ENCODE measurements around the gene GALNT9.
"Not testable (repeated sequence)": the region's sequence is repeated elsewhere in the genome, so short reads cannot be mapped to it uniquely, and the experiment has no call there.

Gene GALNT9

GRCh38 chr12:132304866-132305265 is 24.5 kb downstream of the GALNT9 start:
- not testable (repeated sequence) for H3K36me3 ChIP-seq (ENCODE audit: control insufficient read depth in 1 of 2, insufficient read depth in 2 of 2, low read length in 2 of 2); H3K9ac ChIP-seq (ENCODE audit: low read depth in 1 of 2, low read length in 2 of 2); H3K27me3 ChIP-seq (ENCODE audit: control insufficient read depth in 1 of 2, insufficient read depth in 2 of 2, low read length in 2 of 2); H3K27ac ChIP-seq (ENCODE audit: low read depth, low read length); H3K4me3 ChIP-seq (ENCODE audit: low read depth in 1 of 2, low read length in 2 of 2); H3K9me3 ChIP-seq (ENCODE audit: control insufficient read depth in 1 of 2, low read length in 2 of 2); H3K4me1 ChIP-seq (ENCODE audit: control insufficient read depth in 1 of 2, insufficient read depth in 2 of 2, low read length in 2 of 2)

- H3K27me3 ChIP-seq (ENCODE audit: control insufficient read depth in 1 of 2, insufficient read depth in 2 of 2, low read length in 2 of 2): not testable (repeated sequence)
Measured at GRCh38 chr12:132303853-132304373, 25.5 kb downstream of the GALNT9 start.

GRCh38 chr12:132302466-132303358 is 26.7 kb downstream of the GALNT9 start:
- H3K36me3 ChIP-seq (ENCODE audit: control insufficient read depth in 1 of 2, insufficient read depth in 2 of 2, low read length in 2 of 2): no peaks in the 10 kb centered on the region
- H3K27me3 ChIP-seq (ENCODE audit: control insufficient read depth in 1 of 2, insufficient read depth in 2 of 2, low read length in 2 of 2): no peaks in the 10 kb centered on the region
- no peak overlapping the region for H3K27ac ChIP-seq (ENCODE audit: low read depth, low read length)
- peaks cover 0 to 5% of the 10 kb centered on the region in 2 donors for H3K9me3 ChIP-seq (ENCODE audit: control insufficient read depth in 1 of 2, low read length in 2 of 2)
- no peak overlapping the region for H3K9ac ChIP-seq (ENCODE audit: low read depth in 1 of 2, low read length in 2 of 2)
- no peaks in the 10 kb centered on the region for H3K4me1 ChIP-seq (ENCODE audit: control insufficient read depth in 1 of 2, insufficient read depth in 2 of 2, low read length in 2 of 2)
- H3K4me3 ChIP-seq (ENCODE audit: low read depth in 1 of 2, low read length in 2 of 2): no peak overlapping the region

More at GRCh38 chr12:132303853-132304373, 25.5 kb downstream of the GALNT9 start:
- H3K9me3 ChIP-seq (ENCODE audit: control insufficient read depth in 1 of 2, low read length in 2 of 2); H3K36me3 ChIP-seq (ENCODE audit: control insufficient read depth in 1 of 2, insufficient read depth in 2 of 2, low read length in 2 of 2); H3K4me3 ChIP-seq (ENCODE audit: low read depth in 1 of 2, low read length in 2 of 2); H3K27ac ChIP-seq (ENCODE audit: low read depth, low read length); H3K4me1 ChIP-seq (ENCODE audit: control insufficient read depth in 1 of 2, insufficient read depth in 2 of 2, low read length in 2 of 2); H3K9ac ChIP-seq (ENCODE audit: low read depth in 1 of 2, low read length in 2 of 2): not testable (repeated sequence)

GRCh38 chr12:132300789-132301722 is 28.3 kb downstream of the GALNT9 start:
- Histone ChIP-seq H3K27ac (ENCODE audit: low read depth, low read length) (no peak overlapping the region), H3K4me1 (ENCODE audit: control insufficient read depth in 1 of 2, insufficient read depth in 2 of 2, low read length in 2 of 2) (no peaks in the 10 kb centered on the region), H3K27me3 (ENCODE audit: control insufficient read depth in 1 of 2, insufficient read depth in 2 of 2, low read length in 2 of 2) (peaks cover 3 to 4% of the 10 kb centered on the region in 2 donors), H3K9me3 (ENCODE audit: control insufficient read depth in 1 of 2, low read length in 2 of 2) (peaks cover 0 to 5% of the 10 kb centered on the region in 2 donors), H3K4me3 (ENCODE audit: low read depth in 1 of 2, low read length in 2 of 2) (no peak overlapping the region), H3K9ac (ENCODE audit: low read depth in 1 of 2, low read length in 2 of 2) (no peak overlapping the region), H3K36me3 (ENCODE audit: control insufficient read depth in 1 of 2, insufficient read depth in 2 of 2, low read length in 2 of 2) (no peaks in the 10 kb centered on the region)

DNA sequence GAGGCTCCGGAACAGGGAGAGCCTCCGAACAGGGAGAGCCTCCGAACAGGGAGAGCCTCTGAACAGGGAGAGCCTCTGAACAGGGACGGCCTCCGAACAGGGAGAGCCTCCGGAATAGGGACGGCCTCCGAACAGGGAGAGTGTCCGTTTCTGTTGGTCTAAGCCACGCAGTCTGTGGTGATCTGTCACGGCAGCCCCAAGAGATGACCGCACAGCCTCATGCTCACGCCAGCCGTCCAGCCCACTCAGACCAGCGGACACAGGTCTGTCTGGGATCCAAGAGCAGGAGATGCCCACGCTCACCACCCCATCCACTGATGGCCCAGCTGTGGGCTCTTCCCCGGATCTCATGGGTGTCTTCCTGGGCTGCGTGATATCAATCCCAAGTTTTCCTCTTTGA is 33.3 kb downstream of the GALNT9 start:
- Histone ChIP-seq H3K9ac (ENCODE audit: low read depth in 1 of 2, low read length in 2 of 2) (no peak overlapping the region), H3K27me3 (ENCODE audit: control insufficient read depth in 1 of 2, insufficient read depth in 2 of 2, low read length in 2 of 2) (peaks cover 4 to 8% of the 10 kb centered on the region in 2 donors), H3K9me3 (ENCODE audit: control insufficient read depth in 1 of 2, low read length in 2 of 2) (no peaks in the 10 kb centered on the region), H3K4me3 (ENCODE audit: low read depth in 1 of 2, low read length in 2 of 2) (no peak overlapping the region), H3K27ac (ENCODE audit: low read depth, low read length) (no peak overlapping the region), H3K36me3 (ENCODE audit: control insufficient read depth in 1 of 2, insufficient read depth in 2 of 2, low read length in 2 of 2) (no peaks in the 10 kb centered on the region), H3K4me1 (ENCODE audit: control insufficient read depth in 1 of 2, insufficient read depth in 2 of 2, low read length in 2 of 2) (no peaks in the 10 kb centered on the region)

DNA sequence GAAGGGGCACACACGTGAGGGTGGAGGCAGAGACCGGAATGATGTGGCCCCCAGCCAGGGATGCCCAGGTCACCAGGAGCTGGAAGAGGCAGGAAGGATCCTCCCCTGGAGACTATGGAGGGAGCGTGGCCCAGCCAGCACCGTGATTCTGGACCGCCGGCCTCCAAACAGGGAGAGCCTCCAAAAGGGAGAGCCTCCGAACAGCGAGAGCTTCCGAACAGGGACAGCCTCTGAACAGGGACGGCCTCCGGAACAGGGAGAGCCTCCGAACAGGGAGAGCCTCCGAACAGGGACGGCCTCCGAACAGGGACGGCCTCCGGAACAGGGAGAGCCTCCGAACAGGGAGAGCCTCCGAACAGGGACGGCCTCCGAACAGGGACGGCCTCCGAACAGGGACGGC is 33.8 kb downstream of the GALNT9 start:
- H3K27ac ChIP-seq (ENCODE audit: low read depth, low read length); H3K4me3 ChIP-seq (ENCODE audit: low read depth in 1 of 2, low read length in 2 of 2); H3K27me3 ChIP-seq (ENCODE audit: control insufficient read depth in 1 of 2, insufficient read depth in 2 of 2, low read length in 2 of 2); H3K9ac ChIP-seq (ENCODE audit: low read depth in 1 of 2, low read length in 2 of 2); H3K36me3 ChIP-seq (ENCODE audit: control insufficient read depth in 1 of 2, insufficient read depth in 2 of 2, low read length in 2 of 2); H3K4me1 ChIP-seq (ENCODE audit: control insufficient read depth in 1 of 2, insufficient read depth in 2 of 2, low read length in 2 of 2); H3K9me3 ChIP-seq (ENCODE audit: control insufficient read depth in 1 of 2, low read length in 2 of 2): not testable (repeated sequence)

DNA sequence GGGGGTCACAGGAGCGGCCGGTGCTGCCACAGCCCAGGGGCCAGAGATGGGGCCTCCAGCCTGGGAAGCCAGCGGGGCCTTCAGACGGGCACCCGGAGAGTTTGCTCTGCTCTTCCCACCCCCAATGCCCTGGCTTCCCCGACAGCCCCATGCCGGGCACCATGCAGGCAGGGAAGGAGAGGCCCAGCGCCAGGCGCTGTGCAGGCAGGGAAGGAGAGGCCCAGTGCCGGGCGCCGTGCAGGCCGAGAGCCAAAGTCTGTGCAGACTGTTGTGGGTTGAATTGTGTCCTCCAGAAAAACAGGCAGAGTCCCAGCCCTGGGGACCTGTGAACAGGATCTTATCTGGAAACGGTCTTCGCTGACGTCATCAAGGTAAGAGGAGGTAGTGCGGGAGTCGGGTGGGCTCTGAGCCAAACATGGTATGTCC is 34.3 kb downstream of the GALNT9 start:
- no peaks in the 10 kb centered on the region for H3K4me1 ChIP-seq (ENCODE audit: control insufficient read depth in 1 of 2, insufficient read depth in 2 of 2, low read length in 2 of 2)
- H3K27me3 ChIP-seq (ENCODE audit: control insufficient read depth in 1 of 2, insufficient read depth in 2 of 2, low read length in 2 of 2): peaks cover 4 to 8% of the 10 kb centered on the region in 2 donors
- H3K9ac ChIP-seq (ENCODE audit: low read depth in 1 of 2, low read length in 2 of 2): no peak overlapping the region
- no peak overlapping the region for H3K4me3 ChIP-seq (ENCODE audit: low read depth in 1 of 2, low read length in 2 of 2)
- H3K9me3 ChIP-seq (ENCODE audit: control insufficient read depth in 1 of 2, low read length in 2 of 2): no peaks in the 10 kb centered on the region
- H3K36me3 ChIP-seq (ENCODE audit: control insufficient read depth in 1 of 2, insufficient read depth in 2 of 2, low read length in 2 of 2): no peaks in the 10 kb centered on the region
- no peak overlapping the region for H3K27ac ChIP-seq (ENCODE audit: low read depth, low read length)

DNA sequence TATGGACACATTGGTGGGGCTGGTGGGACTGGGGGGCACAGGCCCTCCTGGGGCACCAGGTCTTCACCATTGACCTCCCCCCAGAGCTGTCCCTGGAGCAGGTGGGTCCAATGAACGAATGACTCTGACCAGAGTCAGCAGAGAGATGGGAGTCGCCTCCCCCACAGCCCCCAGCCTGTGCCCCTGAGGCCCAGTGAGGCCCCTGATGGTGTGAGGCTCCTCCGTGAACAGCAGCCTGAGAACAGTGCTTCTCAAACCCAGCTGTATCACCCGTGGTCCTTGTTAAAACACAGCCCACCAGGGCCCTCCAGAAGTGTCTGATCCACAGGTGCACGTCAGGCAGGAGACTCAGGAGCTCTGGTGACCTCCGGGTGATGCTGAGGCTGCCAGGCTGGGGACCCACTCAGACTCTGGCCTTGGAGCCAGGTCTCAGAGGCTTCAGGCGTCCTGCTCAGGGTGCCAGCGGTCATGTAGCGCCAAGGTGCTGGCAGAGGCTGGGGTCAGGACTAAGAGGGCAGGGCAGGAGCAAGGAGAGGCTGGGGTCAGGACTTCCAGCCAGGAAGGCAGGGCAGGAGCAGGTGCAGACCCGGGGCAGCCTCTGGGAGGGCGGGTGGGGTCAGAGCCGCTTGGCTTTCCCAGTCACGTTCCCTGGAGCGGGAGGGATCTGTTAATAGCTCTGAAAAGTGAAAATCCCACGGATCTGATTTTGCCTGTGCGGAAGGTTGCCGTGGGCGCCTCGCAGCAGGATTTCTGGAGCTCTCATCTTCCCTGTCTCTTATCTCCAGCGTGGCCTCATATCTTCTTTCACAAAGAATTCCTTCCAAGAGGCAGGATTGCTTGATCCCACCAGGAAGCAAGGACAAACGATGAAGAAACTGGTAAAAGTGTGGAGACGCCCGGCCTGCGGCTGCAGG is 35.0 kb downstream of the GALNT9 start:
- no peak overlapping the region for H3K9ac ChIP-seq (ENCODE audit: low read depth in 1 of 2, low read length in 2 of 2)
- no peak overlapping the region for H3K27ac ChIP-seq (ENCODE audit: low read depth, low read length)
- H3K4me1 ChIP-seq (ENCODE audit: control insufficient read depth in 1 of 2, insufficient read depth in 2 of 2, low read length in 2 of 2): no peaks in the 10 kb centered on the region
- no peak overlapping the region for H3K4me3 ChIP-seq (ENCODE audit: low read depth in 1 of 2, low read length in 2 of 2)
- H3K9me3 ChIP-seq (ENCODE audit: control insufficient read depth in 1 of 2, low read length in 2 of 2): no peaks in the 10 kb centered on the region
- H3K27me3 ChIP-seq (ENCODE audit: control insufficient read depth in 1 of 2, insufficient read depth in 2 of 2, low read length in 2 of 2): peaks cover 4 to 8% of the 10 kb centered on the region in 2 donors
- H3K36me3 ChIP-seq (ENCODE audit: control insufficient read depth in 1 of 2, insufficient read depth in 2 of 2, low read length in 2 of 2): no peaks in the 10 kb centered on the region

All from duodenal mucosa (tissue), 2 donors.